GM18498 (cell line): ENCODE results near the gene ACP3.
"Not testable (repeated sequence)": the region's sequence is repeated elsewhere in the genome, so short reads cannot be mapped to it uniquely, and the experiment has no call there.

Experiments used
- ATAC-seq: cut with Tn5 transposase; IDR thresholded peaks from one replicate; pipeline ENCODE4 v1.9.1; 2021; ENCODE audit warnings: mild to moderate bottlenecking, moderate library complexity; ENCODE audit not compliant: unreplicated experiment

The ACP3 gene

DNA sequence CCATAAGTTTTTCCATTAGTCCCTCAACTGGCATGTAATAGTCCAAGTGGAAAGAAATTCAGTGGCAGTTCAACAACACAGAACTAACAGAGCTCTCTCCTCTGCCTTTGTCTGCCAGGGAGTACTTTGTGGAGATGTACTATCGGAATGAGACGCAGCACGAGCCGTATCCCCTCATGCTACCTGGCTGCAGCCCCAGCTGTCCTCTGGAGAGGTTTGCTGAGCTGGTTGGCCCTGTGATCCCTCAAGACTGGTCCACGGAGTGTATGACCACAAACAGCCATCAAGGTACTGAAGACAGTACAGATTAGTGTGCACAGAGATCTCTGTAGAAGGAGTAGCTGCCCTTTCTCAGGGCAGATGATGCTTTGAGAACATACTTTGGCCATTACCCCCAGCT lies 39.4 kb downstream of the ACP3 start:
- no peak for ATAC-seq

- no peak for ATAC-seq
Observed at GRCh38 chr3:132360717-132361116, 43.5 kb downstream of the ACP3 start.

GRCh38 chr3:132362329-132362728 lies 45.1 kb downstream of the ACP3 start:
- ATAC-seq = no peak

DNA sequence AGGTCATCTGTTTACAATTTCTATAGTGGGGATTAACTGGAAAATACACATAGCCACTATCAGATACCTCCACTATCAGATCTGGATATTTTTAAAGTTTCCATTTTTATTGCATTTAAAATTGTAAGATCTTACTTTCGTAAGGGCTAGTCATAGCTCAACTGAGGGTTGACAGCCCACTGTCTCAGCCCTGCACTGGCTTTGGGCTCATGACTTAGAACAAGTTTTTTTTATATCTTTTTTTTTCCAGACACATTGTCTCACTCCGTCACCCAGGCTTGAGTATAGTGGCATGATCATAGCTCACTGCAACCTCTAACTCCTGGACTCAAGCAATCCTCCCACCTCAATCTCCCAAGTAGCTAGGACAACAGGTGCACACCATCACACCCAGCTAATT lies 51.3 kb downstream of the ACP3 start:
- ATAC-seq = no peak

- no peak for ATAC-seq
Observed at GRCh38 chr3:132368962-132369361, 51.8 kb downstream of the ACP3 start.

- not testable (repeated sequence) for ATAC-seq
Observed at GRCh38 chr3:132376945-132377354, 59.7 kb downstream of the ACP3 start.

DNA sequence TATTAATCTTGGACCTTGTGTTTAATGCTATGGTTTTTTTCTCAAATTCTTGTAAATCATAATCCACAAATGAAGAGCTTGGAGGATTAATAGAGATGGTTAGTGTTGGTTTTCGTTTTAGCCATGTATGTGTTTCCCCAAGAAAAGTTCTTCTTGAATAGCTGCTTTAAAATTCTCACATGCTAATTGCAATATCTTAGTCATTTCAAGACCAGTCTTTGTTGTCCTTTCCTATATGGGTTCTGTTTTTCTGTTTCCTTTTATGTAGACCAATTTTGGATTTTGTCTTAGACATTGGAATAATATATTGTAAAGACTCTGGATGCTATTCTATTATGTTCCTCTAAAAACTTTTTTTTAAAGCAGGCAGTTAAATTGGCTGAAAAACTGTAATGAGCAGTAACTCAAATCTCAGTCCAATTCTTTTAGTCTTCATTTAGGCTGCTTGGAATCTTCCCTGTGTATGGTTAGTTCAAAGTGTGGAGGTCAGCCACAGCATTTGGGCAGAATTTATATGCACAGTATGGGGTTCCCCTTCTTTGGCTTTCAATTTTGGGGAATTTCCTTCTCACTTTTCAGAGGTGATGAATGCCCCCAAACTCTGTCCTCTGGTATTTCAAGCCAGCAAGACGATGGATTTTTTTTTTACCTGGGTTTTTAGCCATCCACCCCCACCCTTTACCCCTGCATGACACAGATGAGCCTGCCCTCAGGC lies 61.0 kb downstream of the ACP3 start:
- no peak for ATAC-seq

DNA sequence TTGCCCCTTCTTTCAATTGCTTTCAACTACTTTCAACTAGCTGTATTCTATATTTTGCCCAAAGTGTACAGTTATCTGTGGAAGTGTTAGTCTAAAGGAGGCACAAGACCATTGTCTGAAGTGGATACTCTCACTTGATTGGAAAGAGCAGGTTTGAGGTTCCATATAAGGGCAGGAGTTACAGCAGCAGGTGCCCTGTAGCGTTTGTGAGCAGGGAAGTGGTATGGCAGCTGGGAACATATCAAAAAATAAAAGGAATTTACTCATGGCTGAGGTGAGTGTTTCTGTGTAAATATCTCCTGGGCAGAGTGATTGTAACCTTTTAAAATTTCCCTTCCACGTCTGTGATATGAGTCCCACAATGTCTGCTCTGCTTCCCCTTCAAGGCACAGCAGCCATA lies 61.6 kb downstream of the ACP3 start:
- no peak for ATAC-seq

DNA sequence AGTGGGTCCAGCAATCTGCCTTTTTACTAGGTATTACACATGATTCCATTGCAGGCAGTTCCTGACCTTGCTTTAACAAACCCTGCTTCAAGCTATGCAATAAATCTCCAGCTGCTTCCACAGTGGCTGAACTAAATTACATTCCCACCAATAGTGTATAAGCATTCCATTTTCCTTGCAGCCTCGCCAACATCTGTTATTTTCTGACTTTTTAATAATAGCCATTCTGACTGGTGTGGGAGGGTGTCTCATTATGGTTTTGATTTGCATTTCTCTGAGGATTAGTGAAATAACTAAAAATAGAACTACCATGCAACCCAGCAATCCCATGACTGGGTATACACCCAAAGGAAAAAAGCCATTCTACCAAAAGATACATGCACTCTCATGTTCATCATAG lies 63.7 kb downstream of the ACP3 start:
- peak; percentile 51 for ATAC-seq

DNA sequence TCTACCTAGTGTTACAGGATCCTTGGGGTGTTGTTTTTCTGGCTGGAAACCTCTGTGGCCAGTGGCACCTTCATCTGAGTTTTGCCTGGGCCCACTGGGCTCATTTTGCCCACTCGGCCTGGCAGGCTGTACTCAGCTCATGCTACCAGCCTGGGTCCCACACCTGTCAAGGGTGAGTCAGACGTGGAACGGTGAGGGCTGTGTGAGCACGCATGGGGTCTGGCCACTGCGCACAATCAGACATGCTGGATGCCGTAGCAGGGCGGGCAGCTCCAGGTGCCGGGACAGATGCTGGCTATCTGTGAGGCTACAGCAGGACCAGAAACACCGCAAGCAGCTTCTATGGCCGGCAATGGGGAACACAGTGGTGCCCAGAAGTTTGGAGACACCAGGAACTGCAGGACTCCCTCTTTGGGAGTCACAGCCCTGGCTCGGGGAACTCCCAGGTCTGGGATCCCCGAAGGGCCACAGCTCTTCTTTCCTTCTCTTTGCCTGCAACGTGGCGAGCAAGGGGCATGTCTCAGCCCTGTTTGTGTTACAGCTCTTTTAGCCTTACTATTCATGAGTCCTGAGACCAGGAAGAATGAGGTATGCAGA lies 64.2 kb downstream of the ACP3 start:
- peak; percentile 29 for ATAC-seq

GRCh38 chr3:132382267-132382666 lies 65.1 kb downstream of the ACP3 start:
- ATAC-seq = no peak

- no peak for ATAC-seq
Observed at GRCh38 chr3:132382688-132383194, 65.5 kb downstream of the ACP3 start.

GRCh38 chr3:132386259-132386658 lies 69.1 kb downstream of the ACP3 start:
- no peak for ATAC-seq

GRCh38 chr3:132392675-132393074 lies 75.5 kb downstream of the ACP3 start:
- ATAC-seq = not testable (repeated sequence)

- ATAC-seq = no peak
Observed at GRCh38 chr3:132394320-132394719, 77.1 kb downstream of the ACP3 start.

DNA sequence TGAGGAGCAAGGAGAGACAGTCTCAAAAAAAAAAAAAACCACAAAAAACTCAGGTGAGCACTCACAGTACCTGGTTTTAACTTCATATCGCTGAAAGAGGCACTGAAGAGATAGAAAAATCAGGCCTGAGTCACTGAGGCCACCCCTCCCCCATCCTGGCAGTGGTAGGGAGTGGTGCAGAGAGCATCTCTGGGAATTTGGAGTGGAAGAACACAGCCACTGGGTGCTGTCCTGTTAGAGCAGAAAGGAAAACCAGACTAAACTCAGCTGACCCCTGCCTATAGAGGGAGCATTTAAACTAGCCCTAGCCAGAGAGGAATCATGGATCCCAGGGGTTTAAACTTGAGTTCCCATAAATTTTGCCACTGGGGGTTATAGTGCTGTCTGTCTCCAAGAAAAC lies 77.9 kb downstream of the ACP3 start:
- ATAC-seq = no peak

DNA sequence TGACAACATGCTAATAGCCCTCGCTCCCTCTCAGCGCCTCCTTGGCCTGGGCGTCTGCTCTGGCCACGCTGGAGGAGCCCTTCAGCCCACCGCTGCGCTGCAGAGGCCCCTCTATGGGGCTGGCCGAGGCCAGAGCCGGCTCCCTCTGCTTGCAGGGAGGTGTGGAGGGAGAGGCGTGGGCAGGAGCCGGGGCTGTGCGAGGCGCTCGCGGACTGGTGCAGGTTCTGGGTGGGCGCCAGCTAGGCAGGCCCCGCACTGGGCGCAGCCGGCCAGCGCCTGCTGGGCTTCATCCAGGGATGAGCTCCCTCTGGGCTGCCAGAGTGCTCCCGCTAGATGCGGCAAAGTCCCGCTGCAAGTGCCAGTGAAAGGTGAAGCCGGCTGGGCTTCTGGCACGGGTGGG lies 79.0 kb downstream of the ACP3 start:
- no peak for ATAC-seq

DNA sequence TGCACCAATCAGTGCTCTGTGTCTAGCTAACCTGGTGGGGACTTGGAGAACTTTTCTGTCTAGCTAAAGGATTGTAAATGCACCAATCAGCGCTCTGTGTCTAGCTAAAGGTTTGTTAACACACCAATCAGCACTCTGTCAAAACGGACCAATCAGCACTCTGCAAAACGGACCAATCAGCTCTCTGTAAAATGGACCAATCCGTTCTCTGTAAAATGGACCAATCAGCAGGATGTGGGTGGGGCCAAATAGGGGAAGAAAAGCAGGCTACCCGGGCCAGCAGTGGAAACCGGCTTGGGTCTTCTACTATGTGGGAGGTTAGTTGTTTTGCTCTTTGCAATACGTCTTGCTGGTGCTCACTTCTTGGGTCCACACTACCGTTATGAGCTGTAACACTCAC lies 79.6 kb downstream of the ACP3 start:
- not testable (repeated sequence) for ATAC-seq

- peak; percentile 73 for ATAC-seq
Observed at GRCh38 chr3:132399054-132399929, 82.1 kb downstream of the ACP3 start.

DNA sequence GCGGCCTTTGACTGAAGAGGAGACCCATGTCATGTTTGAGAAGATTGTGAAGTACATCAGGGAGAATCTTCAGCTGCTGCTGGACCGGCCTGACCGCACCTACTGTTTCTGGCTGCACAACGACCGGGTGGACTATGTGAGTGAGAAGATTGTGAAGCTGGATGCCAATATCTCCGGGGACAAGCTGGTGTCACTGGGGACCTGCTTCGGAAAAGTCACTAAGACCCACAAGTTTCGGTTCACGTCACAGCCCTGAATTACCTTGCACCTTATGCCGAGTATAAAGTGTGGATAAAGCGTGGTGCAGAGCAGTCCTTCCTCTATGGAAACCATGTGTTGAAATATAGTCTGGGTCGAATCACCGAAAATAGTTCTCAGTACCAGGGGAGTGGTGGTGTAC lies 84.0 kb downstream of the ACP3 start:
- ATAC-seq = no peak

DNA sequence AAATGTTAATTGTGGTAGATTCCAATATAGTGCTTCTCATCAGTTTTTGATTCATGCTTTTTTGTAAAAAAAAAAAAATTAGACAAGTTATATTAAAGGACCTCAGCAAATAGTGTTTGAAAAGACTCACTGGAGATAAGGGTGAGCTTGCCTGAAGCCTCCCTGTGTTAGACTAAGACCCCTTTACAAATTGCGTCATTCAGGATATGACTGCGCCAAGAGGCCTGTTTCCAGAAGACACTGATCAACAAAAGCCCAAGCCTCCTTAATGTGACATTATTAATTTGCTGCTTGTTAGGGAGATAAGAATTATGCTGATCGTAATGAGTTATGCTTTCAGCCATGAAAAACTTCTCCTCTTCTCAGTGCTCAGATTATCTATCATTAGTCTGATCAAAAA lies 87.1 kb downstream of the ACP3 start:
- no peak for ATAC-seq

GRCh38 chr3:132405188-132405587 lies 88.0 kb downstream of the ACP3 start:
- no peak for ATAC-seq
